Endodermal cell (in vitro differentiated cells): ENCODE measurements around the gene FGFRL1. TPM values are rescaled to one million over a fixed set of nuclear protein-coding genes. Genes with fewer than 3 reads are reported as not detected.
A peak's percentile ranks its signal among the peaks of the same experiment; 100 is the strongest.

ENCODE experiments used
- DNase-seq: peaks from one replicate; pipeline ENCODE4 v3.0.0-alpha.2; 2017
- H3K27ac ChIP-seq: 2 replicates; pipeline ENCODE4 v1.5.1; 2013; ENCODE audit warnings: mild to moderate bottlenecking, low read depth, low read length, moderate library complexity
- H3K27me3 ChIP-seq: 2 replicates; pipeline ENCODE4 v1.6.1; 2013; ENCODE audit warnings: mild to moderate bottlenecking, low read length, moderate library complexity; ENCODE audit not compliant: insufficient read depth, control insufficient read depth, poor library complexity, severe bottlenecking
- H3K36me3 ChIP-seq: 2 replicates; pipeline ENCODE4 v1.7.0; 2013; ENCODE audit warnings: mild to moderate bottlenecking, low read length, moderate library complexity; ENCODE audit not compliant: control insufficient read depth, insufficient read depth
- H3K4me1 ChIP-seq: one replicate; pipeline ENCODE4 v1.7.0; 2013; ENCODE audit warnings: low read length; ENCODE audit not compliant: control insufficient read depth, insufficient read depth
- H3K4me3 ChIP-seq: 2 replicates; pipeline ENCODE4 v1.5.1; 2013; ENCODE audit warnings: mild to moderate bottlenecking, low read length, moderate library complexity
- H3K9ac ChIP-seq: 2 replicates; pipeline ENCODE4 v1.6.1; 2013; ENCODE audit warnings: mild to moderate bottlenecking, low read length, moderate library complexity; ENCODE audit not compliant: poor library complexity, severe bottlenecking; ENCODE audit errors: extremely low read depth
- H3K9me3 ChIP-seq: 2 replicates; pipeline ENCODE4 v1.6.1; 2013; ENCODE audit warnings: mild to moderate bottlenecking, low read length, moderate library complexity; ENCODE audit not compliant: control insufficient read depth
- H3K27ac Mint-ChIP-seq: 2 replicates; pipeline ENCODE4 v1.8.0; 2020; ENCODE audit warnings: mixed read lengths
- H3K27me3 Mint-ChIP-seq: 2 replicates; pipeline ENCODE4 v1.8.0; 2021; ENCODE audit warnings: mild to moderate bottlenecking, mixed read lengths; ENCODE audit not compliant: insufficient read depth
- H3K36me3 Mint-ChIP-seq: 2 replicates; pipeline ENCODE4 v1.8.0; 2020; ENCODE audit warnings: low read depth, mixed read lengths
- H3K4me1 Mint-ChIP-seq: 2 replicates; pipeline ENCODE4 v1.8.0; 2020; ENCODE audit warnings: mixed read lengths
- H3K4me3 Mint-ChIP-seq: 2 replicates; pipeline ENCODE4 v1.8.0; 2020; ENCODE audit warnings: mild to moderate bottlenecking, moderate library complexity, mixed read lengths
- H3K9me3 Mint-ChIP-seq: 2 replicates; pipeline ENCODE4 v1.8.0; 2020; ENCODE audit warnings: mild to moderate bottlenecking, mixed read lengths
- WGBS, 2 experiments: methylation state at CpG; one replicate each; pipeline versions ENCODE4 v1.1.5 to v1.1.7; 2013; ENCODE audit warnings: missing lambda C conversion rate in 2 of 2, mixed read lengths in 1 of 2; ENCODE audit not compliant: insufficient coverage in 1 of 2, insufficient read length in 1 of 2; 5-methylcytosine and 5-hydroxymethylcytosine counted together
- total RNA-seq, 2 donors: library from RNA; stranded (reverse); fragmentation: NEBNext Ultra II Directional in 1 of 2; extraction: Animal tissue kit (Norgen Biotek cat#: 25700) in 1 of 2; gene quantifications; 2 replicates in 1 of 2; 3 replicates in 1 of 2; pipeline ENCODE4 v1.2.1, GENCODE V29; 2021
- TF ChIP-seq, protein P1 (sequence below): fragments of 200-600 bp; sonication (generic); conservative IDR thresholded peaks from 2 replicates; pipeline ENCODE4 v1.5.0; 2021; ENCODE audit warnings: antibody characterized with exemption, mild to moderate bottlenecking

The FGFRL1 gene
- total RNA-seq, 2 donors from 2014 or later, result 51.0 to 93.3 TPM

- DNase-seq, result no peak
- Mint-ChIP-seq H3K36me3 (no peaks in the 10 kb centered on the region), H3K9me3 (peaks cover 3% of the 10 kb centered on the region), H3K4me1 (peaks cover 1% of the 10 kb centered on the region), H3K27ac (no peak overlapping the region), H3K27me3 (peaks cover 79% of the 10 kb centered on the region), H3K4me3 (no peak overlapping the region)
- TF ChIP-seq, protein P1, sequence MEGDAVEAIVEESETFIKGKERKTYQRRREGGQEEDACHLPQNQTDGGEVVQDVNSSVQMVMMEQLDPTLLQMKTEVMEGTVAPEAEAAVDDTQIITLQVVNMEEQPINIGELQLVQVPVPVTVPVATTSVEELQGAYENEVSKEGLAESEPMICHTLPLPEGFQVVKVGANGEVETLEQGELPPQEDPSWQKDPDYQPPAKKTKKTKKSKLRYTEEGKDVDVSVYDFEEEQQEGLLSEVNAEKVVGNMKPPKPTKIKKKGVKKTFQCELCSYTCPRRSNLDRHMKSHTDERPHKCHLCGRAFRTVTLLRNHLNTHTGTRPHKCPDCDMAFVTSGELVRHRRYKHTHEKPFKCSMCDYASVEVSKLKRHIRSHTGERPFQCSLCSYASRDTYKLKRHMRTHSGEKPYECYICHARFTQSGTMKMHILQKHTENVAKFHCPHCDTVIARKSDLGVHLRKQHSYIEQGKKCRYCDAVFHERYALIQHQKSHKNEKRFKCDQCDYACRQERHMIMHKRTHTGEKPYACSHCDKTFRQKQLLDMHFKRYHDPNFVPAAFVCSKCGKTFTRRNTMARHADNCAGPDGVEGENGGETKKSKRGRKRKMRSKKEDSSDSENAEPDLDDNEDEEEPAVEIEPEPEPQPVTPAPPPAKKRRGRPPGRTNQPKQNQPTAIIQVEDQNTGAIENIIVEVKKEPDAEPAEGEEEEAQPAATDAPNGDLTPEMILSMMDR, result no peak
- H3K4me3 ChIP-seq, result no peak overlapping the region
- H3K27me3 ChIP-seq, result peaks cover 100% of the 10 kb centered on the region
- 93 to 95% methylated on average over 8 to 15 of the region's 15 CpGs for WGBS, 2 experiments
- H3K9me3 ChIP-seq, result no peaks in the 10 kb centered on the region
- H3K4me1 ChIP-seq, result no peaks in the 10 kb centered on the region
- H3K36me3 ChIP-seq, result no peaks in the 10 kb centered on the region
- H3K9ac ChIP-seq, result no peak overlapping the region
- no peak overlapping the region for H3K27ac ChIP-seq
Observed at GRCh38 chr4:1000686-1001260, 10.7 kb upstream of the FGFRL1 start.

GRCh38 chr4:1001561-1002130 is 9.8 kb upstream of the FGFRL1 start:
- H3K27ac Mint-ChIP-seq, result no peak overlapping the region
- no peaks in the 10 kb centered on the region for H3K4me1 ChIP-seq
- H3K27me3 ChIP-seq, result peaks cover 100% of the 10 kb centered on the region
- H3K27ac ChIP-seq, result no peak overlapping the region
- H3K36me3 Mint-ChIP-seq, result no peaks in the 10 kb centered on the region
- no peak for DNase-seq
- 46 to 68% methylated on average over 29 to 48 of the region's 48 CpGs for WGBS, 2 experiments
- no peaks in the 10 kb centered on the region for H3K36me3 ChIP-seq
- no peak overlapping the region for H3K9ac ChIP-seq
- TF ChIP-seq, protein P1, result no peak
- H3K9me3 ChIP-seq, result peaks cover 5% of the 10 kb centered on the region
- H3K4me3 ChIP-seq, result no peak overlapping the region
- no peak overlapping the region for H3K4me3 Mint-ChIP-seq
- peaks cover 79% of the 10 kb centered on the region for H3K27me3 Mint-ChIP-seq
- peaks cover 8% of the 10 kb centered on the region for H3K9me3 Mint-ChIP-seq
- H3K4me1 Mint-ChIP-seq, result peaks cover 1% of the 10 kb centered on the region

- DNase-seq, result peak; percentile 83
- 6 to 13% methylated on average over 19 to 54 of the region's 54 CpGs for WGBS, 2 experiments
- Mint-ChIP-seq H3K36me3 (no peaks in the 10 kb centered on the region), H3K27me3 (peaks cover 80% of the 10 kb centered on the region), H3K27ac (no peak overlapping the region), H3K9me3 (peaks cover 13% of the 10 kb centered on the region), H3K4me3 (no peak overlapping the region), H3K4me1 (peaks cover 1% of the 10 kb centered on the region)
- no peak overlapping the region for H3K27ac ChIP-seq
- no peak overlapping the region for H3K4me3 ChIP-seq
- peaks cover 100% of the 10 kb centered on the region for H3K27me3 ChIP-seq
- peaks cover 10% of the 10 kb centered on the region for H3K9me3 ChIP-seq
- no peak overlapping the region for H3K9ac ChIP-seq
- H3K4me1 ChIP-seq, result no peaks in the 10 kb centered on the region
- TF ChIP-seq, protein P1, result no peak
- H3K36me3 ChIP-seq, result no peaks in the 10 kb centered on the region
Observed at GRCh38 chr4:1002131-1002630, 9.2 kb upstream of the FGFRL1 start.
